ENCODE measurements around the gene BANF2. TPM values are rescaled to one million over a fixed set of nuclear protein-coding genes. Genes with fewer than 3 reads are reported as not detected.
"Not testable (repeated sequence)": the region's sequence is repeated elsewhere in the genome, so short reads cannot be mapped to it uniquely, and the experiment has no call there.

The BANF2 gene
- total RNA-seq, 2 experiments from 2014 or later = not detected

DNA sequence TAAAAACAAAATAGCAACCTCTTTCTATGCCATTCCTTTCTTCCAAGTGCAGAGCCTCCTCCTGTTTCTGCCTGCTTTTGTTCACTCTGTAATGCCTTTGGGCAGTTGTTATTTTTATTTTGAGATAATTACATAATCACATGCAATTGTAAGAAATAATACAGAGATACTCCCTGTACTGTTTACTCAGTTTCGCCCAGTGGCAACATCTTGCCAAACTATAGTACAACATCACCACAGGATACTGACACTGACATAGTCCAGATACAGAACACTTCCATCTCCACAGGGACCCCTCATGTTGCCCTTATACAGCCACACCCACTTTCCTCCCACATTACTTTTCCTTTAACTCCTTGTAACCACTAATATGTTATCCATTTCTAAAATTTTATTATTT lies 59.7 kb downstream of the BANF2 start:
- Mint-ChIP-seq H3K27ac (no peak overlapping the region), H3K36me3 (ENCODE audit: low read depth) (no peaks in the 10 kb centered on the region), H3K27me3 (peaks cover 7% of the 10 kb centered on the region), H3K4me3 (no peak overlapping the region), H3K4me1 (no peaks in the 10 kb centered on the region), H3K9me3 (peaks cover 6% of the 10 kb centered on the region)
- ChIA-PET POLR2A (no interaction called here), CTCF (no interaction called here)
- DNase-seq = no peak

DNA sequence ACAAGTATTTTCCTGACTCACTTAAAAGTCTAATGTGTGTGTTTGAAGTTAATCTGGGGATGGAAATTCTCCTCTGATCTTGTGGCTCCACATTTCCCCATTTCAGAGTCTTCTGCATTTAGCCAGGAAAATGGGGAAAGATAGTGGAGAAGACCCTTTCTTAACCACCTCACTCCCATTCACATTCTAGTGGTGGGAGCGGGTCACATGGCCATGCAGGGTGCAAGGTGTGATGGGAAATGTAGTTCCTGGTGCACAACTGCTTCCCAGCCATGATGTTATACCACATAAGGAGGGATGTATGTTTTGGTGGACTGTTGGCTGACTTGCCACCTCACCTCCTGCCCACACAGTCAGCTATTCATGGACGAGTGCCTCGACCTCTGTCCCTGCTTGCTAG lies 61.8 kb downstream of the BANF2 start:
- no peak for DNase-seq
- Mint-ChIP-seq H3K27me3 (peaks cover 2% of the 10 kb centered on the region), H3K36me3 (ENCODE audit: low read depth) (no peaks in the 10 kb centered on the region), H3K4me3 (no peak overlapping the region), H3K9me3 (peaks cover 6% of the 10 kb centered on the region), H3K4me1 (no peaks in the 10 kb centered on the region), H3K27ac (no peak overlapping the region)
- ChIA-PET CTCF (interaction anchor here (1.2 kb wide), 1 partner anchor 36 kb away, joined by 4 read pairs; no protein-coding TSS in a partner anchor), POLR2A (no interaction called here)

- CTCF ChIA-PET = interaction anchor here (1.2 kb wide), 1 partner anchor 37 kb away, joined by 4 read pairs; no protein-coding TSS in a partner anchor
These were observed 62.6 kb downstream of the BANF2 start for GRCh38 chr20:17762243-17762872.

DNA sequence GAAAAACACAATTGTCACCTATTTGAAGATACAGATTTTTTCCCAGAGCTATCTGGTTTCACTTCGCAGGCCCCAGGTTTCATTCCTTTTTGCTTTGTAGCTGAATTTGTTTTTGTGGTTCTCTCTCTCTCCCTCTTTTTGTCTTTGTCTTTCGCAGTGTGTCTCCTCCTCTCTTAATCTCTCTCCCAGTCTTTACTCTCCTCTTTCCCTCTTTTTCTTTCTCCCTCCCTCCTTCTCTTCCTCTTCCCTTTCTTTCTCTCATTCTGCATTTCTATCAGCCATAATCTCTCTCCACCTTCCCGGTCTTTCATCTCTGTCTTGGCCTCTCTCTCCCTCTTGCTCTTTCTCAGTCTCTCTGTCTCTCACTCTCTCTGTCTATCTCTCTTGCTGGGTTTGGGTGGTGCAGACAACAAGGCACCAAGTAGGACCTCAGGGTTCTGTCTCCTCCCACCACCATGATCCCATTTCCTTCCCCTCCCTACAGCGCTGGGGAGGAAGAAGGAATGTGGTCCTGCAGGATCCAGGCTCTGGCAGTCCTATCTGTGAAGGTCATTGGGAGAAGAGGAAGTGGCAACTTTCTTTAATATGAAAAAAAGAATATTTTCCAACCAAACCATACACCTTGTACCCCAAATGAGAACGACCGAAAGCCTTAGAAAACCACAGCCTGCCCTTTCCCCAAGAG lies 63.2 kb downstream of the BANF2 start:
- H3K27ac Mint-ChIP-seq = no peak overlapping the region
- no peaks in the 10 kb centered on the region for H3K36me3 Mint-ChIP-seq (ENCODE audit: low read depth)
- H3K4me3 Mint-ChIP-seq = no peak overlapping the region
- no peaks in the 10 kb centered on the region for H3K4me1 Mint-ChIP-seq
- H3K9me3 Mint-ChIP-seq = peaks cover 6% of the 10 kb centered on the region
- CTCF ChIA-PET = no interaction called here
- peaks cover 2% of the 10 kb centered on the region for H3K27me3 Mint-ChIP-seq
- POLR2A ChIA-PET = no interaction called here
- DNase-seq = no peak

More at GRCh38 chr20:17762243-17762872, 62.6 kb downstream of the BANF2 start:
- DNase-seq = no peak
- H3K27me3 Mint-ChIP-seq = peaks cover 2% of the 10 kb centered on the region
- no peaks in the 10 kb centered on the region for H3K4me1 Mint-ChIP-seq
- H3K9me3 Mint-ChIP-seq = peaks cover 6% of the 10 kb centered on the region
- no peak overlapping the region for H3K27ac Mint-ChIP-seq
- no peaks in the 10 kb centered on the region for H3K36me3 Mint-ChIP-seq (ENCODE audit: low read depth)
- POLR2A ChIA-PET = no interaction called here
- no peak overlapping the region for H3K4me3 Mint-ChIP-seq

DNA sequence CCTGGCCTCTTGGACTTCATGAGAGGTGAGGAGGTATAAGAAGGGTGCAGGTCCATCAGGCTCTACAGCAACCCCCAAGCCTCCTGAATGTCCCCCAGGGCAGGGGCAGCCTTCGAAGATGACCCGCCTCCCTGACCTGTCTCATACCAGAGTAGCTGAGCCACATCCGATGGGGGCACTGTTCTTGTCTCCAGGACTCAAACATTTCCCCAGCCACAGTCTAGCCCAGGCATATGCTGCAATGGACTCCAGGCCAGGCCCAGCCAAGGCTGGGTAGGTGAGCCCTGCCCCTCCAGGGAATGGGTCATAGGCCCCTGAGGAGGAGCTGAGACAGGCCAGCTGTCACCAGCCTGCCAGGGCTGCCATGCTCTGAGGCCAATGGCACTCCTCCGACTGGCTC lies 65.3 kb downstream of the BANF2 start:
- Mint-ChIP-seq H3K27me3 (peaks cover 2% of the 10 kb centered on the region), H3K9me3 (peaks cover 3% of the 10 kb centered on the region), H3K4me3 (no peak overlapping the region), H3K27ac (no peak overlapping the region), H3K4me1 (no peaks in the 10 kb centered on the region), H3K36me3 (ENCODE audit: low read depth) (no peaks in the 10 kb centered on the region)
- DNase-seq = no peak
- CTCF ChIA-PET = no interaction called here
- POLR2A ChIA-PET = no interaction called here

DNA sequence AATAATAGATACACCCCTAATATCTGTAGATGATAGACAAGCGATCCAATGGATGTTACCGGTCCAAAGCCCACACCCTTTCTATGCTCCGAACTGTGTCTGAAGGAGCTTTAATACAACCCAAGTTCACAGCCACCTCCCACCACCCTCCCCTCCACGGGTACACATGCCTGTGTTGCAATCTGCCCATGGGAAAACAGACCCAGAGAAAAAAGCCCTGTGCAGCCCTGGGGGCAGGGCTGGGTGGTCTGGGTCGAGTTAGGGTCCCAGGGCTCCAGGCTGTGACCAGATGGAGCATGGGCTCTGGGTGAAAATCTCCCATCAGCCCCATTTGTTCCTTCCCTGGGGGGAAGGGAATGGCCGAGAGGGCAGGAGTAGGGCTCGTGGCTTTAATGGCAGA lies 65.8 kb downstream of the BANF2 start:
- DNase-seq = no peak
- ChIA-PET CTCF (no interaction called here), POLR2A (no interaction called here)
- Mint-ChIP-seq H3K9me3 (peaks cover 3% of the 10 kb centered on the region), H3K4me3 (no peak overlapping the region), H3K36me3 (ENCODE audit: low read depth) (no peaks in the 10 kb centered on the region), H3K27ac (no peak overlapping the region), H3K27me3 (peaks cover 2% of the 10 kb centered on the region), H3K4me1 (no peaks in the 10 kb centered on the region)

- CTCF ChIA-PET = no interaction called here
- POLR2A ChIA-PET = no interaction called here
- H3K27me3 Mint-ChIP-seq = peaks cover 2% of the 10 kb centered on the region
- no peak for DNase-seq
- no peaks in the 10 kb centered on the region for H3K4me1 Mint-ChIP-seq
- H3K27ac Mint-ChIP-seq = no peak overlapping the region
- no peak overlapping the region for H3K4me3 Mint-ChIP-seq
- peaks cover 3% of the 10 kb centered on the region for H3K9me3 Mint-ChIP-seq
- H3K36me3 Mint-ChIP-seq (ENCODE audit: low read depth) = no peaks in the 10 kb centered on the region
These were observed 66.5 kb downstream of the BANF2 start for GRCh38 chr20:17766226-17766625.

DNA sequence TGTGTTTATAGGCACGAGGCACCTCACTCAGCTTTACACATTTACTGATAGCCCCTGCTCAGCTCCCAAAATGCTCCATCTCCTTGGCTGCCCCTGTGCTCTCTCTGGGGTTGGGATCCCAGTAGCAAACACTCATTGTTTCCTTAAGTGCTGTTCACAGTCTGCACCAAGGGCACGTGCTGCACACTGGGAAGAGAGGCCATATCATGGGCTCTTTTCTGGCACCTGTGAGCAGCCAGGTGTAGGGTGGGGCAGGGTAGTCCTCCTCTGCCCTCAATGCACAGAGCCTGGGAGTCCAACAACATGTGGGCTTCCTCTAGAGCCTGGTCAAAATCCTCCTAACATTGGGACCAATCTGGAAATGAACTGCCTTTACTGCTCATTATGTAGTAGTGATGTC lies 67.9 kb downstream of the BANF2 start:
- H3K4me1 Mint-ChIP-seq = no peaks in the 10 kb centered on the region
- H3K36me3 Mint-ChIP-seq (ENCODE audit: low read depth) = no peaks in the 10 kb centered on the region
- peaks cover 2% of the 10 kb centered on the region for H3K27me3 Mint-ChIP-seq
- CTCF ChIA-PET = no interaction called here
- H3K9me3 Mint-ChIP-seq = no peaks in the 10 kb centered on the region
- no peak overlapping the region for H3K27ac Mint-ChIP-seq
- POLR2A ChIA-PET = no interaction called here
- no peak for DNase-seq
- H3K4me3 Mint-ChIP-seq = no peak overlapping the region

- Mint-ChIP-seq H3K36me3 (ENCODE audit: low read depth) (no peaks in the 10 kb centered on the region), H3K9me3 (no peaks in the 10 kb centered on the region), H3K4me3 (no peak overlapping the region), H3K27me3 (peaks cover 2% of the 10 kb centered on the region), H3K27ac (no peak overlapping the region), H3K4me1 (no peaks in the 10 kb centered on the region)
- POLR2A ChIA-PET = no interaction called here
- CTCF ChIA-PET = no interaction called here
- no peak for DNase-seq
These were observed 68.5 kb downstream of the BANF2 start for GRCh38 chr20:17768271-17768670.

GRCh38 chr20:17769716-17770115 lies 70.0 kb downstream of the BANF2 start:
- H3K27ac Mint-ChIP-seq; CTCF ChIA-PET; H3K27me3 Mint-ChIP-seq; H3K4me1 Mint-ChIP-seq; POLR2A ChIA-PET; H3K9me3 Mint-ChIP-seq; H3K36me3 Mint-ChIP-seq (ENCODE audit: low read depth); H3K4me3 Mint-ChIP-seq; DNase-seq: not testable (repeated sequence)

GRCh38 chr20:17771206-17772004 lies 71.6 kb downstream of the BANF2 start:
- ChIA-PET CTCF (no interaction called here), POLR2A (interaction anchor here (0.6 kb wide), 1 partner anchor 226 kb away, joined by 3 read pairs; no protein-coding TSS in a partner anchor)
- Mint-ChIP-seq H3K36me3 (ENCODE audit: low read depth) (no peaks in the 10 kb centered on the region), H3K4me1 (no peaks in the 10 kb centered on the region), H3K27me3 (peaks cover 2% of the 10 kb centered on the region), H3K4me3 (no peak overlapping the region), H3K9me3 (no peaks in the 10 kb centered on the region), H3K27ac (no peak overlapping the region)
- DNase-seq = no peak

DNA sequence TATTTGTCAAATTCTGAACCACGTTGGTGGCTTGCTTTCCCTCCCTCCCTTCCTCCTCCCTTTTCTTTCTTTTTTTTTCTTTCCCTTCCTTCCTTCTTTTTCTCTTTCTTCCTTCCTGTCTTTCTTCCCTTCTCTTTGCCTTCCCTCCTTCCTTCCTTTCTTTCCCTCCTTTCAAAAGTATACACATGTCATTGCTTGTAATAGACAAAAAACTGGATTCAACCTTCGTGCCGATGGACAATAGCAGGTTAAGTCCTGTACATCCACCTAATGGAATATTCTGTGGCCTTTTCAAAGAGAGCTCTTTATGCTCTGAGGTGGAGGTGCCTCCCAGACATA lies 72.2 kb downstream of the BANF2 start:
- H3K36me3 Mint-ChIP-seq (ENCODE audit: low read depth) = no peaks in the 10 kb centered on the region
- ChIA-PET POLR2A (interaction anchor here (0.6 kb wide), 1 partner anchor 225 kb away, joined by 3 read pairs; no protein-coding TSS in a partner anchor), CTCF (no interaction called here)
- peaks cover 2% of the 10 kb centered on the region for H3K9me3 Mint-ChIP-seq
- H3K27me3 Mint-ChIP-seq = peaks cover 2% of the 10 kb centered on the region
- H3K4me1 Mint-ChIP-seq = no peaks in the 10 kb centered on the region
- H3K4me3 Mint-ChIP-seq = no peak overlapping the region
- no peak for DNase-seq
- H3K27ac Mint-ChIP-seq = no peak overlapping the region

- no peaks in the 10 kb centered on the region for H3K36me3 Mint-ChIP-seq (ENCODE audit: low read depth)
- H3K9me3 Mint-ChIP-seq = peaks cover 2% of the 10 kb centered on the region
These were observed 73.9 kb downstream of the BANF2 start for GRCh38 chr20:17773619-17774018.

More at GRCh38 chr20:17773619-17774018, 73.9 kb downstream of the BANF2 start:
- no peaks in the 10 kb centered on the region for H3K4me1 Mint-ChIP-seq
- POLR2A ChIA-PET = no interaction called here
- H3K27ac Mint-ChIP-seq = no peak overlapping the region
- peaks cover 2% of the 10 kb centered on the region for H3K27me3 Mint-ChIP-seq
- DNase-seq = no peak
- CTCF ChIA-PET = no interaction called here
- H3K4me3 Mint-ChIP-seq = no peak overlapping the region

Measured in activated CD4-positive, alpha-beta T cell treated with anti-CD3 and anti-CD28 coated beads, Interleukin-2, amount 10 ng/mL, durations not matched to agents 7 days and 5 days (primary cell).